GM19324 (cell line): ENCODE data around the gene ABAT.

Source experiments
- ATAC-seq: cut with Tn5 transposase; IDR thresholded peaks from one replicate; pipeline ENCODE4 v1.9.1; 2021; ENCODE audit warnings: mild to moderate bottlenecking, moderate library complexity; ENCODE audit not compliant: unreplicated experiment, low FRiP score

Gene ABAT

GRCh38 chr16:8808009-8808408 is 133.6 kb downstream of the ABAT start:
- ATAC-seq = no peak

- ATAC-seq = no peak
Measured at GRCh38 chr16:8808613-8809353, 134.4 kb downstream of the ABAT start.

- no peak for ATAC-seq
Measured at GRCh38 chr16:8812162-8812843, 137.9 kb downstream of the ABAT start.

GRCh38 chr16:8814095-8814806 is 139.8 kb downstream of the ABAT start:
- no peak for ATAC-seq

- ATAC-seq = no peak
Measured at GRCh38 chr16:8816967-8817655, 142.7 kb downstream of the ABAT start.

- ATAC-seq = no peak
Measured at GRCh38 chr16:8818504-8819270, 144.3 kb downstream of the ABAT start.

- ATAC-seq = no peak
Measured at GRCh38 chr16:8819411-8820034, 145.1 kb downstream of the ABAT start.

- no peak for ATAC-seq
Measured at GRCh38 chr16:8822403-8822802, 148.0 kb downstream of the ABAT start.

GRCh38 chr16:8826278-8826879 is 152.0 kb downstream of the ABAT start:
- ATAC-seq = no peak

- ATAC-seq = no peak
Measured at GRCh38 chr16:8828541-8829165, 154.2 kb downstream of the ABAT start.

GRCh38 chr16:8831450-8831849 is 157.0 kb downstream of the ABAT start:
- no peak for ATAC-seq

GRCh38 chr16:8831871-8832716 is 157.7 kb downstream of the ABAT start:
- no peak for ATAC-seq

- no peak for ATAC-seq
Measured at GRCh38 chr16:8832717-8833105, 158.3 kb downstream of the ABAT start.
